Activated effector memory CD4-positive, alpha-beta T cell treated with Interleukin-2 at 50 U/mL for 16 hours (primary cell): Measurements from ENCODE around the gene NRROS.
"Not testable (repeated sequence)": the region's sequence is repeated elsewhere in the genome, so short reads cannot be mapped to it uniquely, and the experiment has no call there.

Experiments
- DNase-seq: peaks from one replicate; pipeline ENCODE4 v3.0.0-alpha.2; 2020

Gene NRROS

DNA sequence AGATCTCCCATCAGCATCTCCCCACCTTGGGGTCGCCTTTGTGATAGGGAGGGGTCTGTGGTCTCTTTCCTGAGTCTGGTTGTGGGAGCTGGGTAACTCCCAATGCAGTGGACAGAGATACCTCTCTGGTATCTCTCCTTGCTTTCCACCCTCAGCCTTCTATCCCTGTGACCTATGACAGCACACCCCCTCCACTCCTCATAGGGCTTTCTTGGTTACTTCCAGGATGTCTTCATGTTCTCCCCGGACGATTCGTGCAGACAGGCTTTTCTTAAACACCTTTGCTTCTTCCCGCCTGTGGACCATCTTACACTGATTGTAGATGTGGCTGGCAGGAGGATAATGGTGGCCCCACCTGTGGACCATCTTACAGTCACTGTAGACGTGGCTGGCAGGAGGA lies 14.2 kb upstream of the NRROS start:
- no peak for DNase-seq

DNA sequence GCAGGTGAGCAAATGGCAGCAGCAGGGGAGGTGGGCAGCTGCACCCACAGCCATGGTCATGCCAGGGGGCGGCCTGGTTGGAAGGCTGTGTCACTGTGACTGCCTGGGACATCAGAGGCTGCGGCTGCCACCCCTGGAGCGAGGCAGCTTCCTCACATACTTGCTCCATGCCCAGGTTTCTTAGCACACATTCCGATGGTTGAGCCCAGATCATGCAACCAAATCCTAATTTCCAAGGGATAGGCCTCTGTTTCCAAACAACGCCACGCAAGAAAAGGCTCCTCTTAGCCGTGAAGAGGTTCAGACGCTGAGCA lies 11.6 kb upstream of the NRROS start:
- DNase-seq, result no peak

DNA sequence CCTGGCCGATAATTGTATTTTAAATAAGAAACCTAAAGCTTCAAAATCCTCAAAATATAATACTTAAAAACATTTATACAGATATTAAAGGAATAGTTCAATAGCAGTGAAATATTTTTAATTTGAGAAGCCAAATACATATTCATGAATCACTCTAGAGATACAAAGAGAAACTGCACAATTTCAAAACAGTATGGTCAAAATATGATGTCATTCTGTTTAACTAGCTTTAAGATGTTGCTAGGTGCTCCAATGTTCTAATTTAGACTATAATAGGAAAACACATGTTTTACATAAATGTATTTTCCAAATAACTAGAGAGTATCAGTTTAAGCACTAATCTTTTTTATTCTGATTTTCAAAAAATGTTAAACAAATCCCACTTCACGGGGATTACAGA lies 10.3 kb upstream of the NRROS start:
- DNase-seq, result no peak

DNA sequence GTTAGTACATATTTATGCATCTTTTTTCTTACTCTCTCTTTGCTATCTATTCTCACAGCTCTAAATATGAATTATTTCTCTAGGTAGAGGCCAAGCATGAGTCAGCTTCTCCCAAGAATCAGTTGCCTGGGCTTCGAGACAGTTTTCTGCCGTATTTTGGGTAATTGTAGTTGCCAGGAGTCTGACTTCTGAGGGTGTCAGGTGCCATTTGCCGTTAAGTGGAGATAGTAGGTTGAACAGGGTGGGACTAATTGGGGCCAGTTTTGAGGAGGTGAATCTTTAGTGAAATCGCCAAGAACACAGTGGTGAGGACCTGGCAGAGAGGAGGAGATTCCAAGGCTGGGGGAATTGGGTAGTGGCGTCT lies 7.8 kb upstream of the NRROS start:
- DNase-seq, result no peak

DNA sequence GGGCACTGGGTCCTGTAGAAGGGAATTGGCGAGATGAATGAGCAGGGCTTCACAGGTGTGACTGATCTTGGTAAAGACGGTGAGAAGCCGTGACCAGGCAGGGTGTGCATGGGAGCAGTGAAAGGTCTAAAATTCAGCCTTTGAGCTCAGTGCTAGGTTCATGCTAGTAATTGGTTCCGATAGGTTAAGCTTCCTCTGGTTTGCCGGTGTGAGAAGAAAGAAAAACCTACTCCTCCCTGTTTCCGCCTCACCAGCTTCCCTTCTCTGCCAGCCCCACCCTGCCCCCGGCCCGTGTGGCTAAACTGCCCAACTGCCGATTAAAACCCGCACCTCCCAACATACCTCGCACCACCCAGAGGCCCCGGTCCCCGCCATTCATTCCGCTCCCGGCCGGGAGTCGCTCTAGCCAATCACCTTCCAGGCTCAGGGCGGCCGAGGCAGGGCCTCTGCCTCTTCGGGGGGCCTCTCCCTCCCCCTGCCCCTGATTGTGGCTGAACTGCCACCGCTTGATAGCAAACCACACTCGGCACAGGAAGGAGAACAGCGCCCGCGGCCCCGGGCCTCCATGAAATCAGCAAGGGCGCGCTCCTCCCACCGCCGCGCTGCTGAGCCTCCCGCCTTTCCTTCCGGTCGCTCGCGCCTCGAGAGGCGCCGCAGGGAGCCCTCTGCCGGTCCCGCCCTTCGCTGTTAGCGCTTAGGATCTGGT lies 7.3 kb upstream of the NRROS start:
- DNase-seq, result peak; percentile 86

DNA sequence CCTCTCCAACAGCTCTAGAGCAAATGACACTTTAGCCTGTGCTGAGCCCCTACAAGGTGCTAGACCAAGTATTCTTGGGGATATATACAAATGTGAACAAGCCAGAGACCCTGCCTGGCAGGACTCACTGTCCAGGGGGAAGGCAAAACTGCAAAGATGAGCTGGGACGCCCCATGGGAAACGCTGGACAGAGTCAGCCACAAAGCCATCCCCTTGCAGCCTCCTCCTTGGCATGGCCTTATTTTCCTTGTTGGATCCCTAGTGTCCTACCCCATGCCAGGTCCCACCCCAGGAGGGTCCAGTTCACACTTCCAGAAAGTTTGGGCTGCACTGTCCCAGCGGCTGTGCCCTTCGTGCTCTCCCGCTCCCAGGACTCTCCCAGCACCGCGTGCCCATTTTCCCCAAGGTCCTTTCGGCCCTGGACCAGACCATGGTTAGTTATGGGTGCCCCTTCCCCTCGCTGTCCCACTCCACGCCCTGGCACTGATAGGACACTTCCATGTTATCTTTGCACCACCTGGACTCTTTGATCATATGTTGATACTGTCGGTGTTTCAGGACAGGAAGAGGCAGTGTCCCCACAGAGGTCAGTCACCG lies 5.8 kb upstream of the NRROS start:
- no peak for DNase-seq

DNA sequence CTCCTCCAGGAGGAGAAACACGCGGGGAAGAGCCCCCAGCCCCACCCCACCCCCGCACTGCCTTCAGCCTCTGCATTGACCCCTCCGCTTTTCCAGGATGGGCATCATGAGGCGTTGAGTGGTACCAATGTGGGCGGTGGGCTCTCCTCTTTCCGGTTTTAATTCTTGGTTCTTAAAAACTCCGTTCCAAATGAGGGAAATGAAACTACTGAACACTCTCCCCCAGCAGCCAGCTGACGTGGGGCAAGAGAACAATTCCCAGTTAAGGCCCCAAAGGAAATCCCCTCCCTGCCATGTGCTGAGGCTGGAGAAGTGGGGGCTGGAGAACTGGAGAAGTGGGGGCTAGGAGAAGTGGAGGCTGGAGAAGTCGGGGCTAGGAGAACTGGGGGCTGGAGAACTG lies 5.3 kb upstream of the NRROS start:
- DNase-seq, result no peak

DNA sequence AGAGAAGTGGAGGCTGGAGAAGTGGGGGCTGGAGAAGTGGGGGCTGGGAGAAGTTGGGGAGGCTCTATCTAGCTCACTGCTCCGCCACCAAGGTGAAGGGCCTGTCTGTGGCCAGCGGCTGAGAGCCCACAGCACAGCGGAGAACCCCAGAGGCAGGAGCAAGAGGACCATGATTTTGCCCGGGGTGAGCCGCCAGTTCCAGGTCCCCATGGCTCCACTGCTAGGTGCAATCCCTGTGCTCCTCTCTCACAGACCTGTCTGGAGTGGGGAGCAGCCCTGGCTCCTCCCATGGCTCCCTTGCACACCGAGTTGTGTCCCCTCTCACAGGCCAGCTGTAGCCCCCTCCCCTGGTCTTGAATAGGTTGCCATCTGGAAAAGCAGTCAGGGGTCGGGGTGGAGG lies 4.7 kb upstream of the NRROS start:
- no peak for DNase-seq

DNA sequence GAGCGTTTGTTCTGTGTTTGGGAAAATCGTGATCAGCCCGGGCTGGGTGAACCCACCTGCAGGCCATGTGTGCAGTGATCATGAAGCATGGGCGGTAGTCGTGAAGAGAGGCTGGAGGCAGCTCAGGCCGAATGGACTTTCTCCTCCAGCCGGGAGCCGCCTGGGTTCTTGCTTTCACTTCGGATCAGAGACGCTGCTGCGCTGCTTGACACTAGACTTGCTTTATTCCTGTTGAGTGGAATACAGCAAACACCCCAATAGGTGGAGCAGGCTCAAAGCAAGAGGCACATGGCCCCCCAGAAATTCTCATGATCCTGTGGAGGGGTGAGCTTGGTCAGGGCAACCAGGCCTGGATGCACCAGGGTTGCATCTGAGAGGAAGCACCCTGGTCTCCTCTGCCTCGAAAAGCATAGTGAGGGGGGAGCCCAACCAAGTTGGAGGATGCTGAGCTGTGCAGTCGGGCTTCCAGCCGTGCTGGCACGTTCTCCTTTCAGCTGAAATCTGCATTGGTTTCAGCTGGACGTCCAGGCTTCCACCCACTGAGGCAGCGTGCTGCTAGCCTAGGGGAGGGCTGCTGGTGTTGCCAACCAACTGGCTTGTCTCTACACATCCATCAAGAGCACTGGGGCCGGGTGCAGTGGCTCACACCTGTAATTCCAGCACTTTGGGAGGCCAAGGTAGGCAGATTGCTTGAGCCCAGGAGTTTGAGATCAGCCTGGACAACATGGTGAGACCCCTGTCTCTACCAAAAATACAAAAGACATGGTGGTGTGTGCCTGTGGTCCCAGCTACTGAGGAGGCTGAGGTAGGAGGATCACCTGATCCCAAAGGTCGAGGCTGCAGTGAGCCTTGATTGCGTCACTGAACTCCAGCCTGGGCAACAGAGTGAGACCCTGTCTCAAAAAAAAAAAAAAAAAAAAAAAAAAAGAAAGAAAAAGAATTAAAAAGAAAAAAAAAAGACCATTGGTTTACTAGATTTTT lies 2.8 kb upstream of the NRROS start:
- DNase-seq, result no peak

DNA sequence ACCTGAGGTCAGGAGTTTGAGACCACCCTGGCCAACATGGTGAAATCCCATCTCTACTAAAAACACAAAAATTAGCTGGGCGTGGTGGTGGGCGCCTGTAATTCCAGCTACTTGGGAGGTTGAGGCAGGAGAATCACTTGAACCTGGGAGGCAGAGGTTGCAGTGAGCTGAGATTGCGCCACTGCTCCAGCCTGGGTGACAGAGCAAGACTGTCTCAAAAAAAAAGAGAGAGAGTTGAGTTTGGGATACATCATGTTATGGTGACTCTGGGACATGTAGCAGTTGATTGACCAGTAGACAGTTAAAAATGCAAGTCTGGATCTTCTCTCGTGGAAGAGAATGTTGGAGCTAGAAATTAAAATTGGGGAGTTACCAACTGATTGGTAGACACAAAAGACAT lies 1.6 kb upstream of the NRROS start:
- DNase-seq, result not testable (repeated sequence)

DNA sequence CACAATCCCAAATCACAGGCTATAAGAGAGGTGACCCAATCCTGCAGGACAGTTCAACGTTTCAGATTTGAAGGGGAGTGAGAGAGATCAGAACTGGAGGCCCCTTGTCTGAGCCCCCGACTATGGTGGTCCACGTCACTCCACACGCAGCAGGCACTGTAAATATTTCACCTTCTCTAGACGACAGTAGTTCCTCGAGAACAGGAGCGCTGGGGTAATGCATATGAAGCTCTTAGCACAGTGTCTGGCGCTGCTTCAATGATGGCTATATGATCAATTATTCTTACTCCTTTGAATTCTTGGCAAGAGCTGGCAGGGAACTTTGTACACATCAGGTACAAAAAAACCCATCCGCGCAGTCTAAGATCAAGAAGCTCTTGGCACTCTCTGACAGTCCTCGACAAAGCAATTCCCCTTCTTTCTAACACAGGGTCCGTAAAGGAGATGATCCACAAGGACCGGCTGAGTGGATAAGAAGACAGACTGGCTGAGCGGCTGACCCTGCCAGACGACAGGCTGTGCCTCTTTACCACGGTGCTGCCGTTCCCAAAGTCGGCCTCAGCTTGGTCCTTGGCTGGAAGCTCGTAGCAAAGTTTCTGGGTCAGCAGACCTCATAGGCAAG lies 522 bp upstream of the NRROS start:
- no peak for DNase-seq

DNA sequence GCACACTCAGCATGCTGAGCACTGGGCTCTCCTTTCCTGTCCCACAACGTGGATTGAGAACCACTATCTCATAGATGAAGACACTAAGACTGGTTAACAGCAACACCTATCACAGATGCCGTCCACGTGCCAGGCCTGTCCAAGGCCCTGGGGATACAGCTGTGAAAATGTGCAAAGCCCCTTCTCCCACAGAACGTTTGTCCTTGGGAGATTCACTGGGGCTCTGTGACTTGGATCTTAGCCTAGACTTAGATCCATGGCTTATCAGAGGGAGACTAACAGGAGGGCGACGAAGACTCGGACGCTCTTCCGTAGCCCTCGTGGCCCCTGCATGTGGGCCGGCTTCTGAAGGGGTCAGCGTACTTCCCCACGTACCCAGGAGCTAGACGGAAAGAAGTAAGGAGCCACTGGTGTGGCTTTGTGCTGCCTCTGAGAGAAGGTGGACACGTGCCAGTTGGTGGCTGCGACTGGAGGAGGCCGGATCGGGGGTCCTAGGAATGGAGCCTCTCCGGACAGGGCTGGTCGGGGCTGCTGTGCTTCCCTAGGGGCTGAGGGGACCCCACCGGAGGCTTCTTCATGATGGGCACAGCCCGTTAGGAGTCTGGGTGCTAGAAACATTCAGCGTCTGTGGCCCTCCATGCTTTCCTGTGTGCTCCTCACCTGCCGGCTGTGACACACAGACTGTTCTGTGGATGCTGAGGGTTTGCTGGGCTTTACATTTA lies 964 bp downstream of the NRROS start:
- no peak for DNase-seq

DNA sequence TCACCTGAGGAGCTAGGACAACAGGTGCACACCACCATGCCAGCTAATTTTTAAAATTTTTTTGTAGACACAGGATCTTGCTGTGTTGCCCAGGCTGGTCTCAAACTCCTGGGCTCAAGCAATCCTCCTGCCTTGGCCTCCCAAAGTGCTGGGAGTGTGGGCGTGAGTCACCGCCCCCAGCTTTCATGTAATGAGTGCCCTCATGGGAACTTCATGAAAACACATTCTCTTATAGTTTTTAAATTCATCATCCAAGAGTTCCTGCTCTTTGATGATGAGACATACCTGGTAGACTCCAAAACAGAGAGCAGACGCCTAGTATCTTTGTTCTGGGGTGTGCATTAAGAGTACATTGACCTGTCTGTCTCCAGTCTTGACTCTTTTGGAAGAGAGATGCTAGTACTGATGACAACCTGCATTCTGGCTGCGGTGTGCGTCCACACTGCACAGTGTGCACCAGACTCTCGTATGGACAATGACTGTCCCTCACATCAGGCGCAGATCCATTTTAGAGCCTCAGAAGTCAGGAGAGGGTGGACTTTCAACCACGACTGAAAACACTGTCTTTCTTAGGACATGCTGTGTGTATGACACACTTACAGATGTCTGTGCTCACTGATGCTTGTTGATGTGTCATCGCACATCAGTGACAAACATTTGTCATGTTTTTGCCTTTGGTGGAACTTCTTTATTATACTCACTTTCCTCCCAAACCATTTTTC lies 2.0 kb downstream of the NRROS start:
- no peak for DNase-seq

DNA sequence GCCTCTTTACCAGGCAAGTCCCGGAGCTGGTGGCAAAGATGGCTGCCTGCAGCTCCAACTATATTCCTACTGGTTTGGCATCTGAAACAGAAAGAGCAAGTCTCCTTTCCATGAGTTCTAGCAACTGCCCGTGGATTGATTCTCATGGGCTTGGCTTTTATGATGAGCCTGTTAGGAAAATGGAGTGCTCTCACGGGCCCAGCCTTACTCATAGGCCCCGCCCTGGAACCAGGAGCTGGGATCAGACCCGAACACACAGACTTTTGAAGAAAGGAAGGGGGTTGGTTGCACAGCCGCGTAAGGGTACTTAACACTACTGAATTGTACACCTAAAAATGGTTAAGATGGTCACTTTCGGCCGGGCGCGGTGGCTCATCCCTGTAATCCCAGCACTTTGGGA lies 2.9 kb downstream of the NRROS start:
- no peak for DNase-seq

DNA sequence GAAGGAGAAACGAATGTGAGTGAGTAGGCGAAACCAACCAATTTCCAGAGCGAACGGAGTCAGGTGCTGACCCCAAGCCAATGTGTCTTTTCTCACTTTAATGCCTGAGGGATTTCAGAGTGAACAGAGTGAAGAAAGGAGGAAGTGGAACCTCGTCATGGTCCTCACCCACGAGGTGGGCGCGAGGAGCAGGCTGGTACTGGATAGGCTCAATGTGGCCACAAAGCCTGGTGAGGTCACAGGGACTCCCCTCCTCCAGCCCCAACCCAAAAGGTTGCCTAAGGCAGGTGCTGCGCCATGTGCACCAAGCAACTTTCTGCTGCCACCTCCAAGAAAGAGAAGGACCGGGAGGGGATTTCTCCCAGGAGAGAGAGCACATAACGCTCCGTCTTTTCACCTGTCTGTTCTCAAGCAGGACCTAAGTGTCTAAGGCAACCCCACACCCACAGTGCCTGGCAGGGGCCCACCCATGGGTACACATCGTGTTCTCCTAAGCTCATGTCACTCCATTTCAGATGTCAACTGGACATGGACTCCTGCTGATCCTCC lies 3.8 kb downstream of the NRROS start:
- no peak for DNase-seq

DNA sequence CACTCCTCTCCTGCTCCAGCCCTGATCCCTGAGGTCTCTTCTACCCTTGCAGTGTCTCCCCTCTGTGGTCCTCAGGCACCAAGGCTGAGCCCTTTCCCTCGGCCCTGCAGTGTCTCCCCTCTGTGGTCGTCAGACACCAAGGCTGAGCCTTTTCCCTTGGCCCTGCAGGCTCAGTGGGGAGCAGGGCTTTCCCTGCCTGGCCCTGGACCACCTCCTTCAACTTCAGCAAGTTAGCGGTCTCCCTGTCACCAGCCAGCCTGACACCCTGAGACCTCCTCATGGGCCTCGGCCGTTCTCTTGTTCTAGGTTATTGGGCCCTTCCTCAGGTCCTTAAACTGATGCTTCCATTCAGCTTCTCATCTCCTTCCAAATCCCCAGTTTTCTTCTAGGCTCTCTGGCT lies 4.3 kb downstream of the NRROS start:
- DNase-seq, result no peak

DNA sequence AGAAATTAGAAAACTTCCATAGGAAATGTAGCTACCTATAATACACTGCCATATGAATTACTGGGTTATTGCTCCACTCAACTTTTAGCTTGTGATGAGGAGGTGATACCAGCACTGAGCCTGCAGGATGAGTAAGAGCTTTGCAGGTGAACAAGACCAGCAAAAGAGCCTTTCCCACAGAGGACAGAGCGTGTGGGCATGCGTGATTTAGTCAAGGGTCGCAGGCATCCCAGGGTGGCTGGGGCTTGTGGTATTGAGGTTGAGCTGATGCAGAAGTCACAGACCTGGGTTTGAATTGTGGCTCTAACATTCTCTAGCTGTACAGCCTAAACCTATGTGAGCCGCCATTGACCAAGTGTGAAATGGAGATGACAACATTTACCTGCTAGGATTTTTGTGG lies 5.6 kb downstream of the NRROS start:
- no peak for DNase-seq

DNA sequence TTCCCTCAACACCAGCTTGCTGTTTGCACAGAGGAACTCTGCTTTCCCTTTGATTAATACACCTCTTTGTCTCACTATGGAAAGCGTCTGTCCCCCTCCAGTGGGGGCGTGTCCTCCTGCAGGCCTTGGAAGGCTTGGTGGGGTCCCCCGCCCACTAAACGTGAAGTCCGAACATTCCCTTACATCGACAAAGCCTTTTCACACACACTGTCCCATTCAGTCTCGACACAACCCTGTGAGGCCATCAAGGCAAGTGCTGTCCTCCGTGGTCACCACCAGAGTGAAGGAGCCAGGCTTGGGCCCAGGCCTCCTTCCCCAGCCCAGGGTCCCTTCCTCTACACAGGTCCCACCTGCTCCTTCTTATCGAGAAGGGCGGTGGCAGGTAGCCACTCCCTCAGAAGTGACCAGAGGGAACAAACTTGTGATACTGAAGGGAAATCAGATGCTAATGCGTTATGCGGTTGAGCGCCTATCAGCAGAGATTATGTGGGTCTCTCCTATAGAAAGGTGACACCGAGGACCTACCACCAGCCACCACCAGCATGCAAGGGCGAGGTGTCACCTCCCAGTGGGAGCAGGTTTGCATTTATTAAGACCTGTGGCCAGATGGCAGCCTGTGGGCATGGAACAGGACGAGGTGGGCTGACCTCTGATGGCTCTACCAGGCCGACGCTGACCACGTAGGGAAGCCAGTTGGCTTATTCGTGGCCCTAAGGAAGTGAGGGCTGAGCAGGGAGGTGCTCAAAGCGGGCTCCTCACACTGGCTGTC lies 6.6 kb downstream of the NRROS start:
- DNase-seq, result no peak

DNA sequence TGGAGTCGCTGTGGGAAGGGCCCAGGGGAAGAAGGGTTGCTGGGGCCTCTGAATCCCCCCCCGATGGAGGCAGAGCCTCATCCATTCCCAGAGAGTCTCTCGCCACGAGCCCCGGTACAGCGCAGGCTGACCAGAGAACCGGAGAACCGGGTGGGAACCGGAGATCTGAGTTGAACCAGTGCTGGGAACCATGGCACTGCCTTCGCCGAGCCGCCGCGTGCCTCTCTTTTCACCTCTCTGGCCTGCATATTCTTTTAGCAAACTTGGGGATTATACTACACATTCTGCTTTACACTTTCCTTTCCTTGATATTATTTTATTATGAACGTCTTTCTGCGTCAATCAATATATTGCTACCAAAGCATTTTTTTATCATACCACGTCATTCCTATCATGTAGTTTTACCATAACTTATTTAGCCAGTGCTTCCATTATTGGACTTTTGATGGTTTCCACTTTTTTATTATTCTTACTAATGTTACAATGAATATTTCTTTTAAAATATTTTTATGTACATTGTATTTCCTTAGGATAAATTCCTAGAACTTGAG lies 7.2 kb downstream of the NRROS start:
- no peak for DNase-seq

DNA sequence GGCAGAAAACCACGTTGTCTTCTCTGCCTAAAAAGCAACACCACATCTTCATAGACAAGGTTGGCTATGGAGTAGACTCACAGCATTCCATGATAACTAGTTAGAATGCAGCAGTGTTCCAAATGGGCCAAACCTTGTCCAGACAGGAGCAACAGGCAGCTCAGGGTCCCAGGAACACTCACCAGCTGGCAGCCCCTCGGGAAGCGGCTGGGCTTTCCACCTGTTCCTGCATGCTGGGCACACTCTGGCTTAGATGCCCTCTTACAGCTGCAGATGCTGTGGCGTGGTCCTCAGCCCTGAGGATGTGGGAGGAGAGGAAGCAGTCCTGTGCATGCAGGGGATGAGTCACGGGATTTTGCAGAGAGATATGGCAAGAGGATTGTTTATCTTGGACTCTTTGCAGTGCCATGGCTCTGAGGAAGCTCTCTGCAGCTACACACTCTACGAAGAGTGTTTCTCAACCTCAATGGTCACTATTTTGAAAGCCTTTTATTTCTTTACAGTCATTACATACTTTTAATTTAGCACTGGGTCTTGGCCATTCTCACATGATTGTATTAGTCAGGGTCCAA lies 11.3 kb downstream of the NRROS start:
- DNase-seq, result no peak

DNA sequence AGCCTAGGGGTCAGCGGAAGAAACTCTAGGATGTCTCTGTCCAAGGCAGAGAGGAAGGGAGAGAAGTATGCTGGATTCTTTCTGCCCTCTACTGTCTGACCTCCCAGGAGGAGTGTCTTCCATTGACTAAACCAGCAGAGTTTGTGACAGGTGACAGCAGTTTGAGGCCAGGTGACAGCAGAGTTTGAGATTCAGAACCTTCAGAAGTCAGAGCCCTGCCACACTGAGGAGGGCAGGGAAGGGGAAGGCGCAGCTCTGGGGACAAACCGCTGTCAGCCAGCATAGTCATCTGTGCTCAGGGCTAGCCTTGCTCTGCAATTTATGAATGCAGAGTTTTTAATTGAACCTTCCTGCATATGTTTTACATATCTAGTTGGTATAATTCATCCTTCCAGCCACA lies 12.3 kb downstream of the NRROS start:
- DNase-seq, result no peak
